Right lobe of liver (tissue), 6 donors: ENCODE measurements around the gene VAV2. TPM values are rescaled to one million over a fixed set of nuclear protein-coding genes. Genes with fewer than 3 reads are reported as not detected.
A peak's percentile ranks its signal among the peaks of the same experiment; 100 is the strongest.
"Not testable (repeated sequence)": the region's sequence is repeated elsewhere in the genome, so short reads cannot be mapped to it uniquely, and the experiment has no call there.

Experiments
- ATAC-seq, 4 donors: fragments of 200-7000 bp; cut with Tn5 transposase; one replicate each; pipeline ENCODE4 v1.9.1; 2020; ENCODE audit warnings: mild to moderate bottlenecking in 4 of 4, moderate library complexity in 4 of 4
- DNase-seq, 3 donors: peaks; one replicate each; pipeline ENCODE4 v3.0.0-alpha.2; 2020
- H3K27ac ChIP-seq, 3 donors: fragments of 200-600 bp; one replicate each; pipeline ENCODE4 v1.8.0; 2022
- H3K27me3 ChIP-seq, 2 donors: fragments of 200-600 bp; one replicate each; pipeline ENCODE4 v1.8.0; 2022
- H3K36me3 ChIP-seq, 4 donors: fragments of 200-600 bp; sonication (generic) in 1 of 4; one replicate each; pipeline versions ENCODE4 v1.5.1 to v1.8.0; 2017 to 2022; ENCODE audit warnings: control low read depth in 1 of 4
- H3K4me1 ChIP-seq, 4 donors: fragments of 200-600 bp; sonication (generic) in 1 of 4; one replicate each; pipeline versions ENCODE4 v1.5.1 to v1.8.0; 2017 to 2022; ENCODE audit warnings: control low read depth in 1 of 4
- H3K4me3 ChIP-seq, 3 donors: fragments of 200-600 bp; one replicate each; pipeline ENCODE4 v1.8.0; 2022
- H3K9me3 ChIP-seq, 4 donors: fragments of 200-600 bp; sonication (generic) in 1 of 4; one replicate each; pipeline versions ENCODE4 v1.5.1 to v1.8.0; 2017 to 2022; ENCODE audit warnings: control low read depth in 1 of 4
- CTCF ChIP-seq, 4 donors: fragments of 200-600 bp in 3 of 4; fragments of 450-650 bp in 1 of 4; IDR thresholded peaks; one replicate each; pipeline versions ENCODE4 v1.5.1 to v1.8.0; 2016 to 2022; ENCODE audit warnings: antibody characterized with exemption in 4 of 4, mild to moderate bottlenecking in 2 of 4
- POLR2A ChIP-seq: fragments of 450-650 bp; IDR thresholded peaks from one replicate; pipeline ENCODE4 v1.6.1; 2017; ENCODE audit warnings: antibody characterized with exemption, mild to moderate bottlenecking
- WGBS: methylation state at CpG from one replicate; pipeline ENCODE4 v1.1.6; 2018; ENCODE audit warnings: low coverage, low lambda C conversion rate; ENCODE audit not compliant: insufficient coverage; ENCODE audit errors: missing lambda C conversion rate; 5-methylcytosine and 5-hydroxymethylcytosine counted together
- intact Hi-C, 2 donors: fragments of 100-400 bp; cut with DNase I; formaldehyde crosslinking; loops; one replicate each; pipeline versions ENCODE4 v1.11.2 to v1.14.1; 2022
- total RNA-seq, 6 experiments: library from RNA; depleted of rRNA in 2 of 6; stranded (reverse); fragments of >200 nt in 2 of 6; fragmentation: NEBNext Ultra II Directional in 3 of 6; extraction: Animal tissue kit (Norgen Biotek cat#: 25700) in 3 of 6; gene quantifications; one replicate each; pipeline versions ENCODE4 v1.1.0 to v1.2.4, GENCODE V29; 2016 to 2023
- donor health status: DM: no; HTN: yes; CAD: no.
- donor health status: DM: no; HTN: no; CAD: no.
- donor health status: DM: no; HTN: no; CAD: no.
- donor health status: DM: no; HTN: yes; CAD: no.
- donor health status: DM: no; HTN: yes; CAD: no.

Gene VAV2
- total RNA-seq, 6 experiments from 2014 or later = 30.1 to 44.3 (median 34.9) TPM

- no peaks in the 10 kb centered on the region for H3K36me3 ChIP-seq
- TF ChIP-seq CTCF (IDR thresholded peaks at IDR 0.05) = no peak
- peak; percentile 18 for TF ChIP-seq POLR2A
- whole genome bisulfite sequencing = 27% methylated on average over 6 of the region's 24 CpGs
- H3K9me3 ChIP-seq = no peaks in the 10 kb centered on the region
- DNase-seq (peak in 2 of 3 donors; percentile 63), ATAC-seq (peak; percentile 2 to 23 (median 6))
- H3K27ac ChIP-seq = peak overlapping the region; percentile 62 to 86 (median 77)
- H3K4me1 ChIP-seq = peaks cover 0 to 24% (median 11%) of the 10 kb centered on the region in 4 donors
- no peaks in the 10 kb centered on the region for H3K27me3 ChIP-seq
- peak overlapping the region in 2 of 3 donors; percentile 73 to 78 for H3K4me3 ChIP-seq
- intact Hi-C loops = loop anchor here in 1 of 2 donors (5.0 kb wide), 1 partner anchor 197 kb away; no protein-coding TSS in a partner anchor
Observed at GRCh38 chr9:133989625-133990365, 2.3 kb downstream of the VAV2 start.

GRCh38 chr9:133988771-133989170 is 3.4 kb downstream of the VAV2 start:
- H3K9me3 ChIP-seq, H3K27ac ChIP-seq, ATAC-seq, intact Hi-C loops, H3K27me3 ChIP-seq, H3K36me3 ChIP-seq, H3K4me3 ChIP-seq: not testable (repeated sequence)
- WGBS = 79% methylated on average over 8 of the region's 14 CpGs
- peak in 2 of 3 donors; percentile 11 for DNase-seq
- peaks cover 0 to 17% (median 8%) of the 10 kb centered on the region in 4 donors for H3K4me1 ChIP-seq

- Histone ChIP-seq H3K27me3 (no peaks in the 10 kb centered on the region), H3K4me3 (no peak overlapping the region), H3K27ac (no peak overlapping the region), H3K9me3 (no peaks in the 10 kb centered on the region), H3K36me3 (no peaks in the 10 kb centered on the region), H3K4me1 (peaks cover 0 to 14% (median 5%) of the 10 kb centered on the region in 4 donors)
- intact Hi-C loops = no loop called here
- WGBS = 77% methylated on average over 5 of the region's 16 CpGs
- TF ChIP-seq POLR2A (no peak), CTCF (IDR thresholded peaks at IDR 0.05) (no peak)
- ATAC-seq (no peak), DNase-seq (peak in 1 of 3 donors; percentile 32)
Observed at GRCh38 chr9:133987946-133988665, 4.0 kb downstream of the VAV2 start.

GRCh38 chr9:133987446-133987788 is 4.7 kb downstream of the VAV2 start:
- no peak overlapping the region for H3K27ac ChIP-seq
- no peak overlapping the region for H3K4me3 ChIP-seq
- peaks cover 0 to 14% (median 5%) of the 10 kb centered on the region in 4 donors for H3K4me1 ChIP-seq
- DNase-seq (peak in 1 of 3 donors; percentile 32), ATAC-seq (no peak)
- H3K27me3 ChIP-seq = no peaks in the 10 kb centered on the region
- no peaks in the 10 kb centered on the region for H3K36me3 ChIP-seq
- no peak for TF ChIP-seq POLR2A
- no peak for TF ChIP-seq CTCF (IDR thresholded peaks at IDR 0.05)
- WGBS = 87% methylated on average over 5 of the region's 14 CpGs
- intact Hi-C loops = no loop called here
- no peaks in the 10 kb centered on the region for H3K9me3 ChIP-seq
